OCI-LY1 (cell line): ENCODE measurements around the gene NIT1.

Experiments
- H2AFZ ChIP-seq: fragments of 200-600 bp; sonication (generic), shearing (Covaris generic); 2 replicates; pipeline ENCODE4 v1.6.0; 2014; ENCODE audit warnings: antibody characterized with exemption, mild to moderate bottlenecking, low read length
- H3F3A ChIP-seq: fragments of 200-600 bp; sonication (generic), shearing (Covaris generic); 2 replicates; pipeline ENCODE4 v1.6.0; 2014; ENCODE audit warnings: mild to moderate bottlenecking, antibody characterized with exemption, low read length, moderate library complexity; ENCODE audit not compliant: insufficient read depth
- H3K27ac ChIP-seq: fragments of 200-600 bp; sonication (generic); 2 replicates; pipeline ENCODE4 v1.5.1; 2014; ENCODE audit warnings: low read length, mixed run types, mild to moderate bottlenecking, low read depth; ENCODE audit not compliant: poor library complexity, severe bottlenecking
- H3K27me3 ChIP-seq: fragments of 200-600 bp; sonication (generic); 2 replicates; pipeline ENCODE4 v1.6.0; 2014; ENCODE audit warnings: antibody characterized with exemption, mild to moderate bottlenecking, low read length, moderate library complexity; ENCODE audit not compliant: insufficient read depth
- H3K36me3 ChIP-seq: fragments of 200-600 bp; sonication (generic); 2 replicates; pipeline ENCODE4 v1.6.1; 2014; ENCODE audit warnings: mild to moderate bottlenecking, antibody characterized with exemption, low read length, moderate library complexity, mixed read lengths; ENCODE audit not compliant: insufficient read depth
- H3K4me1 ChIP-seq: fragments of 200-600 bp; sonication (generic); 2 replicates; pipeline ENCODE4 v1.5.1; 2014; ENCODE audit warnings: mild to moderate bottlenecking, low read length, moderate library complexity; ENCODE audit not compliant: insufficient read depth, severe bottlenecking
- H3K4me2 ChIP-seq: fragments of 200-600 bp; sonication (generic), shearing (Covaris generic); 2 replicates; pipeline ENCODE4 v1.6.1; 2014; ENCODE audit warnings: low read length
- H3K4me3 ChIP-seq: fragments of 200-600 bp; sonication (generic); 2 replicates; pipeline ENCODE4 v1.5.1; 2014; ENCODE audit warnings: low read length, low read depth, mild to moderate bottlenecking, mixed read lengths; ENCODE audit not compliant: poor library complexity, severe bottlenecking
- H3K79me2 ChIP-seq: fragments of 200-600 bp; shearing (Covaris generic); 2 replicates; pipeline ENCODE4 v1.6.1; 2016; ENCODE audit warnings: mixed run types, low read length, mixed read lengths; ENCODE audit not compliant: insufficient read depth
- H3K9ac ChIP-seq: fragments of 200-600 bp; sonication (generic), shearing (Covaris generic); 2 replicates; pipeline ENCODE4 v1.6.1; 2014; ENCODE audit warnings: mild to moderate bottlenecking, low read length, mixed read lengths
- H3K9me2 ChIP-seq: fragments of 200-600 bp; sonication (generic), shearing (Covaris generic); 2 replicates; pipeline ENCODE4 v1.6.1; 2014; ENCODE audit warnings: low read depth, mild to moderate bottlenecking, low read length, mixed read lengths
- H3K9me3 ChIP-seq: fragments of 200-600 bp; shearing (Covaris generic); 2 replicates; pipeline ENCODE4 v1.6.1; 2014; ENCODE audit warnings: low read length, mixed read lengths
- H4K20me1 ChIP-seq: fragments of 200-600 bp; sonication (generic), shearing (Covaris generic); 2 replicates; pipeline ENCODE4 v1.6.0; 2016; ENCODE audit warnings: mild to moderate bottlenecking, low read length; ENCODE audit not compliant: insufficient read depth
- CTCF ChIP-seq: fragments of 200-600 bp; sonication (generic), shearing (Covaris generic); IDR thresholded peaks from 2 replicates; pipeline ENCODE4 v1.5.1; 2017; ENCODE audit warnings: mild to moderate bottlenecking, antibody characterized with exemption, low read length, moderate library complexity, mixed read lengths
- EZH2 ChIP-seq: fragments of 200-600 bp; sonication (generic), shearing (Covaris generic); IDR thresholded peaks from 2 replicates; pipeline ENCODE4 v1.8.0; 2017; ENCODE audit warnings: borderline replicate concordance, mixed run types, mild to moderate bottlenecking, antibody characterized with exemption, low read length, moderate library complexity, mixed read lengths

The NIT1 gene

GRCh38 chr1:161158316-161159010 lies 40.6 kb downstream of the NIT1 start:
- Histone ChIP-seq H3F3A (peaks cover 4% of the 10 kb centered on the region; the same call in 1 of the 2 replicates), H4K20me1 (no peaks in the 10 kb centered on the region), H3K27ac (no peak overlapping the region), H3K9me3 (no peaks in the 10 kb centered on the region), H3K4me2 (peak overlapping the region; percentile 87), H3K9ac (peak overlapping the region; percentile 90; the same call in 1 of the 2 replicates), H3K4me1 (peaks cover 39% of the 10 kb centered on the region), H3K36me3 (peaks cover 38% of the 10 kb centered on the region; the same call in 1 of the 2 replicates), H3K4me3 (peak overlapping the region; percentile 89), H3K9me2 (no peaks in the 10 kb centered on the region), H3K27me3 (no peaks in the 10 kb centered on the region), H3K79me2 (no peaks in the 10 kb centered on the region), H2AFZ (no peak overlapping the region)
- TF ChIP-seq EZH2, result no peak
- TF ChIP-seq CTCF, result no peak

- Histone ChIP-seq H3K9me2 (no peaks in the 10 kb centered on the region), H3K9me3 (no peaks in the 10 kb centered on the region), H3K27me3 (no peaks in the 10 kb centered on the region), H3F3A (peaks cover 4% of the 10 kb centered on the region; the same call in 1 of the 2 replicates), H3K36me3 (peaks cover 43% of the 10 kb centered on the region; the same call in 1 of the 2 replicates), H3K79me2 (no peaks in the 10 kb centered on the region), H3K27ac (no peak within 1 kb of the TSS), H3K9ac (peak within 1 kb of the TSS; percentile 90), H2AFZ (no peak within 1 kb of the TSS), H3K4me2 (peak within 1 kb of the TSS; percentile 87), H4K20me1 (no peaks in the 10 kb centered on the region), H3K4me1 (peaks cover 39% of the 10 kb centered on the region), H3K4me3 (peak within 1 kb of the TSS; percentile 89)
- peak; percentile 47; the same call in 1 of the 2 replicates for TF ChIP-seq CTCF
- TF ChIP-seq EZH2, result no peak
These were observed 41.4 kb downstream of the NIT1 start, which contains the start of gene USP21 for GRCh38 chr1:161159087-161159912. TSS of gene USP21 (plus strand) at chr1:161159500. CDS start at chr1:161160641, 1,141 bp downstream.

- Histone ChIP-seq H3K9me3 (no peaks in the 10 kb centered on the region), H3K4me2 (peak overlapping the region; percentile 87), H3K36me3 (peaks cover 49% of the 10 kb centered on the region; the same call in 1 of the 2 replicates), H3K27ac (no peak overlapping the region), H3K27me3 (no peaks in the 10 kb centered on the region), H3K4me3 (peak overlapping the region; percentile 89), H3F3A (peaks cover 4% of the 10 kb centered on the region; the same call in 1 of the 2 replicates), H3K79me2 (no peaks in the 10 kb centered on the region), H3K9me2 (no peaks in the 10 kb centered on the region), H4K20me1 (no peaks in the 10 kb centered on the region), H3K9ac (peak overlapping the region; percentile 90), H2AFZ (no peak overlapping the region), H3K4me1 (peaks cover 36% of the 10 kb centered on the region)
- TF ChIP-seq CTCF (no peak), EZH2 (no peak)
These were observed 42.0 kb downstream of the NIT1 start for GRCh38 chr1:161159913-161160243.
